MM.1S (cell line): ENCODE measurements around the gene SOWAHB.

Experiments
- DNase-seq: peaks from one replicate; pipeline ENCODE4 v3.0.0-alpha.2; 2015
- H2AFZ ChIP-seq: fragments of 300-600 bp; sonication (generic); 2 replicates; pipeline ENCODE4 v1.6.0; 2016; ENCODE audit warnings: antibody characterized with exemption, low read length
- H3F3A ChIP-seq: fragments of 300-600 bp; sonication (generic); 2 replicates; pipeline ENCODE4 v1.6.1; 2016; ENCODE audit warnings: mild to moderate bottlenecking, antibody characterized with exemption, low read length, moderate library complexity, mixed read lengths; ENCODE audit not compliant: insufficient read depth
- H3K27ac ChIP-seq: fragments of 300-600 bp; sonication (generic); 2 replicates; pipeline ENCODE4 v1.5.1; 2016; ENCODE audit warnings: mild to moderate bottlenecking, low read length
- H3K27me3 ChIP-seq: fragments of 300-600 bp; sonication (generic); replicated peaks from 2 replicates; pipeline ENCODE4 v1.6.0; 2016; ENCODE audit warnings: low read length; ENCODE audit not compliant: insufficient read depth
- H3K36me3 ChIP-seq: fragments of 300-600 bp; sonication (generic); replicated peaks from 2 replicates; pipeline ENCODE4 v1.6.1; 2016; ENCODE audit warnings: mild to moderate bottlenecking, low read length, mixed read lengths; ENCODE audit not compliant: insufficient read depth
- H3K4me1 ChIP-seq: fragments of 300-600 bp; sonication (generic); 2 replicates; pipeline ENCODE4 v1.6.1; 2016; ENCODE audit warnings: low read length, mixed read lengths
- H3K4me2 ChIP-seq: fragments of 300-600 bp; sonication (generic); 2 replicates; pipeline ENCODE4 v1.6.0; 2016; ENCODE audit warnings: low read depth, low read length
- H3K4me3 ChIP-seq: fragments of 300-600 bp; sonication (generic); 2 replicates; pipeline ENCODE4 v1.5.1; 2016; ENCODE audit warnings: low read length, mixed read lengths
- H3K79me2 ChIP-seq: fragments of 300-600 bp; sonication (generic); 2 replicates; pipeline ENCODE4 v1.6.1; 2016; ENCODE audit warnings: mixed run types, low read length, mixed read lengths
- H3K9ac ChIP-seq: fragments of 300-600 bp; sonication (generic); 2 replicates; pipeline ENCODE4 v1.6.1; 2016; ENCODE audit warnings: low read length, mixed read lengths
- H3K9me2 ChIP-seq: fragments of 300-600 bp; sonication (generic); replicated peaks from 2 replicates; pipeline ENCODE4 v1.6.1; 2016; ENCODE audit warnings: mild to moderate bottlenecking, low read length, mixed read lengths; ENCODE audit not compliant: insufficient read depth
- H3K9me3 ChIP-seq: fragments of 300-600 bp; sonication (generic); replicated peaks from 2 replicates; pipeline ENCODE4 v1.6.1; 2016; ENCODE audit warnings: mild to moderate bottlenecking, low read length, mixed read lengths; ENCODE audit not compliant: insufficient read depth
- H4K20me1 ChIP-seq: fragments of 300-600 bp; sonication (generic); 2 replicates; pipeline ENCODE4 v1.6.1; 2016; ENCODE audit warnings: mild to moderate bottlenecking, low read length, moderate library complexity, mixed read lengths; ENCODE audit not compliant: insufficient read depth
- EZH2 ChIP-seq: fragments of 300-600 bp; sonication (generic); optimal IDR thresholded peaks from 2 replicates; pipeline ENCODE3; 2017; ENCODE audit warnings: low read depth, mild to moderate bottlenecking, antibody characterized with exemption, low read length, mixed read lengths
- EZH2phosphoT487 ChIP-seq: fragments of 300-600 bp; sonication (generic); IDR thresholded peaks from 2 replicates; pipeline ENCODE4 v1.6.1; 2018; ENCODE audit warnings: antibody characterized with exemption, low read length
- TF ChIP-seq, protein P1 (sequence below): fragments of 300-600 bp; sonication (generic); IDR thresholded peaks from 2 replicates; pipeline ENCODE4 v1.5.1; 2016; ENCODE audit warnings: antibody characterized with exemption, low read length, mixed read lengths

Gene SOWAHB

DNA sequence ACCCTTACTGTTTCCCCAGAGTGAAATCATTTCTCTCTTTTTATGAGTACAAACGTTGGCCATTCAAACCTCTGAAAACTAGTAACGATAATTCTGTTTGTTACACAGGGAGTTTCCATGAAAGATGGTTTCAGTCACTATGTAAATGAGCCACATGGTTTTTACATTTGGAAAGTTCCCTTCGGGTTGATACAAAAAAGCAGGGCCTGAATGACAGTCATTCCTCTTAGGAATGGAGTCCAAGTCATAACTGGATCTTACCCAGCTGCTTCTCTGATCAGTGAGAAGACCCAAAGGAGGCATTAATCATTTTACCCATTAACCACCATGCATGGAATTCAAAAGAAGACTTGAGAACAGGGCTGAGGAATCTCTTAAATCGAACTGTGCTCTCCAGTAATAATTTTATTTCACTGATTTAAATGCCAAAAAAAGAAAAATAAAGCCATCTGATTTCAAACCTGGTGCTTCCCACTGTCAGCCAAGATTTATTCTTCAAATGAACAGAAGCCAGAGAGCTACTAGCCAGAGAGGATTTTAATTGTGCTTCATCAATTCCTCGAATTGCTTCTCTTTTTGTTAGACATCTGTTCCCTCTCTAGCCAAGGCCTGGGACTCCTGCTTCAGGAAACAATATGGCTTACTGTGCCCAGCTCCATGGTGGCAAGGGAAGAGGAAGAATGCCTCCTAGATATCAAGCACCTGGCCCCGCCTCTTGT is 3.2 kb downstream of the SOWAHB start:
- Histone ChIP-seq H2AFZ (no peak overlapping the region), H3K27me3 (no peaks in the 10 kb centered on the region)
- no peak for TF ChIP-seq EZH2phosphoT487

DNA sequence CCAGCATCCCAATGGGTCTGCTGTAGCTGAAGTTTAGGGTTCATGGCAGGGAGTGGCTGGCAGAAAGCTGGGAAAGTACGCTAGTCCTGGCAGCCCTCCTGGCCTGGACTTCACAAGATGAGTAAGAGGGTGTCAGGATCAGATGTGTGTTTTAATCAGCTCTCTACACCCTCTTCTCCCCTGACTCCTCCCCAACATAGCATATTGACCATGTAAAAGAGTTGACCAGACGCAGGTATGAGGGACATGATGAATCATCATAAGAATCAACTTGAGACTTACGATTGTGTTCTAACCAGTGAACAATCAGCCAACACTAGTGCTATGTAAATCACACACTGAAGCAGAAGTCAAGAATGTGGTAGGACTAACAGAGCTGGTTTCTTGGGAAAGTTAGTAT is 5.3 kb downstream of the SOWAHB start:
- no peak overlapping the region for H3K4me3 ChIP-seq
- no peaks in the 10 kb centered on the region for H3K27me3 ChIP-seq
- H3K9ac ChIP-seq = no peak overlapping the region
- no peak overlapping the region for H3K4me2 ChIP-seq
- DNase-seq = no peak
- no peaks in the 10 kb centered on the region for H3K4me1 ChIP-seq
- no peak overlapping the region for H3K27ac ChIP-seq
- no peaks in the 10 kb centered on the region for H4K20me1 ChIP-seq
- H3K36me3 ChIP-seq = no peaks in the 10 kb centered on the region
- H3F3A ChIP-seq = no peaks in the 10 kb centered on the region
- no peaks in the 10 kb centered on the region for H3K79me2 ChIP-seq
- no peak for TF ChIP-seq EZH2
- TF ChIP-seq, protein P1, sequence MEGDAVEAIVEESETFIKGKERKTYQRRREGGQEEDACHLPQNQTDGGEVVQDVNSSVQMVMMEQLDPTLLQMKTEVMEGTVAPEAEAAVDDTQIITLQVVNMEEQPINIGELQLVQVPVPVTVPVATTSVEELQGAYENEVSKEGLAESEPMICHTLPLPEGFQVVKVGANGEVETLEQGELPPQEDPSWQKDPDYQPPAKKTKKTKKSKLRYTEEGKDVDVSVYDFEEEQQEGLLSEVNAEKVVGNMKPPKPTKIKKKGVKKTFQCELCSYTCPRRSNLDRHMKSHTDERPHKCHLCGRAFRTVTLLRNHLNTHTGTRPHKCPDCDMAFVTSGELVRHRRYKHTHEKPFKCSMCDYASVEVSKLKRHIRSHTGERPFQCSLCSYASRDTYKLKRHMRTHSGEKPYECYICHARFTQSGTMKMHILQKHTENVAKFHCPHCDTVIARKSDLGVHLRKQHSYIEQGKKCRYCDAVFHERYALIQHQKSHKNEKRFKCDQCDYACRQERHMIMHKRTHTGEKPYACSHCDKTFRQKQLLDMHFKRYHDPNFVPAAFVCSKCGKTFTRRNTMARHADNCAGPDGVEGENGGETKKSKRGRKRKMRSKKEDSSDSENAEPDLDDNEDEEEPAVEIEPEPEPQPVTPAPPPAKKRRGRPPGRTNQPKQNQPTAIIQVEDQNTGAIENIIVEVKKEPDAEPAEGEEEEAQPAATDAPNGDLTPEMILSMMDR = no peak
- no peak for TF ChIP-seq EZH2phosphoT487
- H3K9me3 ChIP-seq = no peaks in the 10 kb centered on the region
- H3K9me2 ChIP-seq = no peaks in the 10 kb centered on the region
- H2AFZ ChIP-seq = no peak overlapping the region

More for the DNA sequence above, 3.2 kb downstream of the SOWAHB start:
- Histone ChIP-seq H3K79me2 (no peaks in the 10 kb centered on the region), H3K4me3 (no peak overlapping the region), H3K36me3 (no peaks in the 10 kb centered on the region), H3K9me3 (no peaks in the 10 kb centered on the region), H3K27ac (no peak overlapping the region), H3F3A (peaks cover 4% of the 10 kb centered on the region; the same call in 1 of the 2 replicates), H3K4me1 (0 out of 2 replicates have a peak, but pooled peaks cover 5% of the 10 kb centered on the region), H3K4me2 (no peak overlapping the region), H4K20me1 (no peaks in the 10 kb centered on the region), H3K9ac (no peak overlapping the region), H3K9me2 (no peaks in the 10 kb centered on the region)
- no peak for DNase-seq

GRCh38 chr4:76892001-76892400 is 5.9 kb downstream of the SOWAHB start:
- no peak overlapping the region for H3K27ac ChIP-seq
- no peaks in the 10 kb centered on the region for H3K27me3 ChIP-seq
- no peaks in the 10 kb centered on the region for H3F3A ChIP-seq

More at GRCh38 chr4:76892001-76892400, 5.9 kb downstream of the SOWAHB start:
- Histone ChIP-seq H3K9ac (no peak overlapping the region), H3K9me3 (no peaks in the 10 kb centered on the region), H3K4me3 (no peak overlapping the region), H3K4me2 (no peak overlapping the region), H3K79me2 (no peaks in the 10 kb centered on the region), H3K36me3 (no peaks in the 10 kb centered on the region), H4K20me1 (no peaks in the 10 kb centered on the region), H3K4me1 (no peaks in the 10 kb centered on the region), H3K9me2 (no peaks in the 10 kb centered on the region), H2AFZ (no peak overlapping the region)
- TF ChIP-seq EZH2 = no peak
- no peak for TF ChIP-seq EZH2phosphoT487
- TF ChIP-seq, protein P1 = no peak
- no peak for DNase-seq
